IMR-90 (cell line): Measurements from ENCODE around the gene NEFH. TPM values are rescaled to one million over a fixed set of nuclear protein-coding genes. Genes with fewer than 3 reads are reported as not detected.

Source experiments
- ATAC-seq: fragments of 200-7000 bp; cut with Tn5 transposase; 2 replicates; pipeline ENCODE4 v1.9.1; 2020; ENCODE audit warnings: low read depth, mild to moderate bottlenecking, moderate library complexity
- BruUV-seq: library from RNA; stranded (reverse); fragments of 400-500 nt; replicated peaks from 2 replicates; lab custom pipeline; 2021; lab: Mats Ljungman, UMichigan
- CTCF ChIA-PET: fragments of 300-600 bp; formaldehyde crosslinking; extraction: SDS; loops from one replicate; lab custom pipeline; 2021; ENCODE audit warnings: antibody characterized with exemption; lab: Yijun Ruan, JAX
- POLR2A ChIA-PET: fragments of 300-600 bp; sonication (Branson Sonifier 250); formaldehyde crosslinking; loops from one replicate; lab custom pipeline; 2022; ENCODE audit warnings: antibody characterized with exemption; ENCODE audit not compliant: unreplicated experiment; lab: Charles Lee
- DNase-seq: peaks from one replicate; pipeline ENCODE4 v3.0.0; 2013
- H2AFZ ChIP-seq: replicated peaks from 2 replicates; pipeline ENCODE3; 2013; ENCODE audit warnings: low read length, mild to moderate bottlenecking; ENCODE audit not compliant: poor library complexity
- H2AK5ac ChIP-seq: 2 replicates; pipeline ENCODE4 v1.6.1; 2013; ENCODE audit warnings: low read depth, low read length, inconsistent platforms
- H2AK9ac ChIP-seq: replicated peaks from 2 replicates; pipeline ENCODE3; 2013; ENCODE audit warnings: mild to moderate bottlenecking, low read depth, low read length, moderate library complexity; ENCODE audit not compliant: poor library complexity
- H2BK120ac ChIP-seq: 2 replicates; pipeline ENCODE4 v1.6.1; 2013; ENCODE audit warnings: low read depth, low read length, inconsistent platforms
- H2BK15ac ChIP-seq: 3 replicates; pipeline ENCODE4 v1.6.1; 2013; ENCODE audit warnings: low read depth, low read length, inconsistent platforms
- H2BK20ac ChIP-seq: 2 replicates; pipeline ENCODE4 v1.6.1; 2013; ENCODE audit warnings: low read depth, mild to moderate bottlenecking, inconsistent platforms, low read length, moderate library complexity
- H2BK5ac ChIP-seq: 2 replicates; pipeline ENCODE4 v1.6.1; 2013; ENCODE audit warnings: mild to moderate bottlenecking, low read depth, low read length, inconsistent platforms; ENCODE audit not compliant: poor library complexity, severe bottlenecking
- H3K14ac ChIP-seq: replicated peaks from 2 replicates; pipeline ENCODE4 v1.6.1; 2013; ENCODE audit warnings: low read depth, low read length, inconsistent platforms
- H3K18ac ChIP-seq: 2 replicates; pipeline ENCODE4 v1.6.1; 2013; ENCODE audit warnings: low read depth, low read length, control low read depth
- H3K23ac ChIP-seq: 2 replicates; pipeline ENCODE4 v1.6.1; 2013; ENCODE audit warnings: low read depth, low read length, inconsistent platforms
- H3K27ac ChIP-seq: 2 replicates; pipeline ENCODE4 v1.5.1; 2013; ENCODE audit warnings: mild to moderate bottlenecking, control low read depth, low read length; ENCODE audit not compliant: insufficient read depth
- H3K27me3 ChIP-seq: 2 replicates; pipeline ENCODE4 v1.6.1; 2013; ENCODE audit warnings: low read length; ENCODE audit not compliant: control insufficient read depth, insufficient read depth
- H3K36me3 ChIP-seq: 2 replicates; pipeline ENCODE4 v1.6.1; 2013; ENCODE audit warnings: low read length, mixed read lengths; ENCODE audit not compliant: control insufficient read depth, insufficient read depth
- H3K4ac ChIP-seq: 2 replicates; pipeline ENCODE4 v1.6.1; 2013; ENCODE audit warnings: low read depth, low read length, inconsistent platforms
- H3K4me1 ChIP-seq: 2 replicates; pipeline ENCODE4 v1.6.1; 2013; ENCODE audit warnings: low read length, mixed read lengths; ENCODE audit not compliant: control insufficient read depth, insufficient read depth
- H3K4me2 ChIP-seq: 2 replicates; pipeline ENCODE4 v1.6.1; 2013; ENCODE audit warnings: low read depth, mild to moderate bottlenecking, control low read depth, low read length, moderate library complexity
- H3K4me3 ChIP-seq: 2 replicates; pipeline ENCODE4 v1.5.1; 2013; ENCODE audit warnings: low read depth, mild to moderate bottlenecking, control low read depth, low read length, moderate library complexity; ENCODE audit not compliant: insufficient read depth
- H3K56ac ChIP-seq: 2 replicates; pipeline ENCODE4 v1.6.1; 2013; ENCODE audit warnings: low read length, inconsistent platforms; ENCODE audit not compliant: insufficient read depth; ENCODE audit errors: extremely low read depth
- H3K79me1 ChIP-seq, 2 experiments: 2 replicates each; pipeline ENCODE4 v1.6.1; 2013; ENCODE audit warnings: low read length in 2 of 2, inconsistent platforms in 1 of 2, low read depth in 1 of 2
- H3K9ac ChIP-seq: 2 replicates; pipeline ENCODE4 v1.6.1; 2013; ENCODE audit warnings: low read depth, low read length, control low read depth
- H3K9me1 ChIP-seq: 2 replicates; pipeline ENCODE4 v1.6.1; 2013; ENCODE audit warnings: low read length, inconsistent platforms; ENCODE audit not compliant: insufficient read depth
- H3K9me3 ChIP-seq: 2 replicates; pipeline ENCODE4 v1.6.1; 2013; ENCODE audit warnings: low read length; ENCODE audit not compliant: control insufficient read depth, insufficient read depth
- H4K20me1 ChIP-seq: 2 replicates; pipeline ENCODE4 v1.6.1; 2013; ENCODE audit warnings: low read length, inconsistent platforms; ENCODE audit not compliant: insufficient read depth
- H4K5ac ChIP-seq: 2 replicates; pipeline ENCODE4 v1.6.1; 2013; ENCODE audit warnings: mild to moderate bottlenecking, low read depth, low read length, control low read depth
- H4K8ac ChIP-seq, 2 experiments: 2 replicates each; pipeline ENCODE4 v1.6.1; 2013; ENCODE audit warnings: low read depth in 2 of 2, low read length in 2 of 2, control low read depth in 1 of 2, inconsistent platforms in 1 of 2
- H4K91ac ChIP-seq: 2 replicates; pipeline ENCODE4 v1.6.1; 2013; ENCODE audit warnings: low read depth, low read length, inconsistent platforms; ENCODE audit not compliant: insufficient read depth
- BHLHE40 ChIP-seq: fragments of 150-350 bp; IDR thresholded peaks from 2 replicates; pipeline ENCODE4 v1.6.1; 2016; ENCODE audit warnings: mild to moderate bottlenecking, low read depth, low read length
- CEBPB ChIP-seq: IDR thresholded peaks from 2 replicates; pipeline ENCODE4 v1.6.1; 2012; ENCODE audit warnings: low read depth, low read length, improper control_type of control experiment
- CHD1 ChIP-seq: IDR thresholded peaks from 2 replicates; pipeline ENCODE4 v1.6.1; 2012; ENCODE audit warnings: low read depth, low read length, improper control_type of control experiment
- FOS ChIP-seq: fragments of 150-350 bp; IDR thresholded peaks from 2 replicates; pipeline ENCODE4 v1.6.1; 2016; ENCODE audit warnings: low read depth, low read length
- MAZ ChIP-seq: IDR thresholded peaks from 2 replicates; pipeline ENCODE4 v1.6.1; 2012; ENCODE audit warnings: low read depth, mild to moderate bottlenecking, low read length, improper control_type of control experiment, moderate library complexity, borderline replicate concordance
- NFE2L2 ChIP-seq: fragments of 150-350 bp; IDR thresholded peaks from 2 replicates; pipeline ENCODE4 v1.6.1; 2016; ENCODE audit warnings: low read depth, mild to moderate bottlenecking, low read length
- POLR2A ChIP-seq: IDR thresholded peaks from 2 replicates; pipeline ENCODE4 v1.6.1; 2012; ENCODE audit warnings: mild to moderate bottlenecking, low read depth, low read length
- RAD21 ChIP-seq: IDR thresholded peaks from 2 replicates; pipeline ENCODE4 v1.6.1; 2012; ENCODE audit warnings: low read length, improper control_type of control experiment
- RCOR1 ChIP-seq: IDR thresholded peaks from 2 replicates; pipeline ENCODE4 v1.6.1; 2012; ENCODE audit warnings: mild to moderate bottlenecking, low read length, improper control_type of control experiment; ENCODE audit not compliant: insufficient replicate concordance
- WGBS, 2 experiments: methylation state at CpG; one replicate each; pipeline versions ENCODE4 v1.1.5 to v1.1.7; 2013; ENCODE audit warnings: missing lambda C conversion rate in 2 of 2; ENCODE audit not compliant: insufficient read length in 1 of 2; ENCODE audit errors: extremely low coverage in 2 of 2; 5-methylcytosine and 5-hydroxymethylcytosine counted together
- dilution Hi-C: fragments of 300-500 bp; cut with HindIII; formaldehyde crosslinking; loops from one replicate; pipeline ENCODE4 v1.14.3; 2018; ENCODE audit warnings: low sequenced_read_pairs; ENCODE audit not compliant: unreplicated experiment
- in situ Hi-C: fragments of 300-500 bp; cut with MboI; formaldehyde crosslinking; loops from 3 replicates; pipeline ENCODE4 v1.14.3; 2019; ENCODE audit warnings: low sequenced_read_pairs, inconsistent platforms, mixed read lengths
- intact Hi-C: fragments of 100-400 bp; cut with micrococcal nuclease; formaldehyde crosslinking; loops from 2 replicates; pipeline ENCODE4 v1.10.0; 2022
- polyA plus RNA-seq, 3 experiments: library from polyadenylated mRNA; depleted of rRNA; stranded (reverse); fragments of >200 nt; gene quantifications; 2 replicates each; pipeline ENCODE4 v1.2.3, GENCODE V29; 2012; ENCODE audit warnings: low replicate concordance in 1 of 3
- total RNA-seq: library from RNA; depleted of rRNA; stranded (reverse); fragments of >200 nt; gene quantifications from 2 replicates; pipeline ENCODE4 v1.2.3, GENCODE V29; 2012
- TF ChIP-seq, protein P1 (sequence below): fragments of 150-350 bp; IDR thresholded peaks from 2 replicates; pipeline ENCODE4 v1.6.1; 2016; ENCODE audit warnings: low read depth, mild to moderate bottlenecking, low read length, moderate library complexity, borderline replicate concordance
- TF ChIP-seq, protein P2 (sequence below): fragments of 150-350 bp; IDR thresholded peaks from 2 replicates; pipeline ENCODE4 v1.6.1; 2017; ENCODE audit warnings: mild to moderate bottlenecking, antibody characterized with exemption, low read length, low read depth

The NEFH gene
- total and polyA plus RNA-seq, 2 of the 4 experiments (the other 2 are of a cell fraction), result 1.3 to 2.9 TPM

DNA sequence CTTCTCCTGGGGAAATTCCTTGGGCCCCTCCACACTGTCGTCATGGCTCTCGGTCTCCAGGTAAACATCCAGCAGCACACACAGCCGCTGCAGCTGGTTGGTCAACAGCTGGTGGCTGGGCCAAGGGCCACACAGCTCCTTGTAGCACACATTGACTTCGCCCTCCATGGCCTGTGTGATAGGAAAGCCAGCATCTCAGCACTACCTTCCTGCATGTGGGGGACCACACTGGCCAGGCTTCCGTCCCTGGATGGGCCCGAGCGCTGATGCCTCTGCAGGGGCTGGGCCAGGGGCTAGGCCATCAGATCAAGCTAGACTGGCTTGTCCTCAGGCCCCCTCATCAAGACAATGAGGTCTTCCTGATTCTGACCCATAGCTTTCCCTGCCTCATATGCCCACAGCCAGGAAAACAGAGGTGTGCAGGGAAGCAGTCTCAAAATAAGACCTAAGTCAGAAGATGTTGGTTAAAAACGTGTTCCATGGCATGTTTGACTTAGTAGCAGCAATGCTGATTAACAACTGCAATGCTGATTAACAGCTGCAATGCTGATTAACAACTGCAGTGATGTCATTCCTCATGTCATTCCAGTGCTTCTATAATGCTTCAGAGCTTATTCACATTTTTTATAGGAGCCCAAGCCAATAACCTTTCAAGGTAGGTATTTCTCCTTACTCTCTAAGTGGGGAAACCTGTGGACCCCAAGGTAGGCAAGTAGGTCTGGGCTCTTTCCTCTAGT is 31.3 kb downstream of the NEFH start:
- Histone ChIP-seq H3K4ac (no peak overlapping the region), H3K4me3 (no peak overlapping the region), H3K27ac (no peak overlapping the region), H3K18ac (no peak overlapping the region), H3K9me3 (no peaks in the 10 kb centered on the region), H3K9ac (no peak overlapping the region), H3K79me1 (no peaks in the 10 kb centered on the region; a peak in 1 of 4 replicates), H2AFZ (no peak overlapping the region), H2AK9ac (no peak overlapping the region), H4K5ac (no peak overlapping the region), H3K4me1 (no peaks in the 10 kb centered on the region), H4K91ac (no peak overlapping the region), H3K56ac (no peak overlapping the region), H3K23ac (no peak overlapping the region), H2AK5ac (no peak overlapping the region), H3K27me3 (no peaks in the 10 kb centered on the region), H3K14ac (no peak overlapping the region), H3K36me3 (peaks cover 61% of the 10 kb centered on the region), H2BK15ac (no peak overlapping the region), H4K8ac (no peak overlapping the region), H2BK5ac (no peak overlapping the region), H2BK120ac (no peak overlapping the region), H3K9me1 (no peaks in the 10 kb centered on the region; the same call in 1 of the 2 replicates), H2BK20ac (no peak overlapping the region), H4K20me1 (no peaks in the 10 kb centered on the region), H3K4me2 (no peak overlapping the region)
- in situ Hi-C loops, result no loop called here
- no peak for ATAC-seq
- intact Hi-C loops, result no loop called here
- dilution Hi-C loops, result no loop called here
- 90% methylated on average over 7 of the region's 8 CpGs; no CpG with 5 or more reads in 1 of the 2 experiments for WGBS, 2 experiments
- ChIA-PET CTCF (no interaction called here), POLR2A (interaction anchor here (0.6 kb wide), 1 partner anchor 14 kb away, joined by 6 read pairs; no protein-coding TSS in a partner anchor)
- no peak for DNase-seq
- no TSS peak for BruUV-seq
- no peak for TF ChIP-seq RCOR1
- TF ChIP-seq CHD1, result no peak
- TF ChIP-seq CEBPB, result no peak
- no peak for TF ChIP-seq BHLHE40
- no peak for TF ChIP-seq FOS
- TF ChIP-seq NFE2L2, result no peak
- no peak for TF ChIP-seq RAD21
- TF ChIP-seq, protein P1, sequence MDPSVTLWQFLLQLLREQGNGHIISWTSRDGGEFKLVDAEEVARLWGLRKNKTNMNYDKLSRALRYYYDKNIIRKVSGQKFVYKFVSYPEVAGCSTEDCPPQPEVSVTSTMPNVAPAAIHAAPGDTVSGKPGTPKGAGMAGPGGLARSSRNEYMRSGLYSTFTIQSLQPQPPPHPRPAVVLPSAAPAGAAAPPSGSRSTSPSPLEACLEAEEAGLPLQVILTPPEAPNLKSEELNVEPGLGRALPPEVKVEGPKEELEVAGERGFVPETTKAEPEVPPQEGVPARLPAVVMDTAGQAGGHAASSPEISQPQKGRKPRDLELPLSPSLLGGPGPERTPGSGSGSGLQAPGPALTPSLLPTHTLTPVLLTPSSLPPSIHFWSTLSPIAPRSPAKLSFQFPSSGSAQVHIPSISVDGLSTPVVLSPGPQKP, result no peak
- no peak for TF ChIP-seq MAZ
- TF ChIP-seq, protein P2, sequence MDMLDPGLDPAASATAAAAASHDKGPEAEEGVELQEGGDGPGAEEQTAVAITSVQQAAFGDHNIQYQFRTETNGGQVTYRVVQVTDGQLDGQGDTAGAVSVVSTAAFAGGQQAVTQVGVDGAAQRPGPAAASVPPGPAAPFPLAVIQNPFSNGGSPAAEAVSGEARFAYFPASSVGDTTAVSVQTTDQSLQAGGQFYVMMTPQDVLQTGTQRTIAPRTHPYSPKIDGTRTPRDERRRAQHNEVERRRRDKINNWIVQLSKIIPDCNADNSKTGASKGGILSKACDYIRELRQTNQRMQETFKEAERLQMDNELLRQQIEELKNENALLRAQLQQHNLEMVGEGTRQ, result no peak
- no peak for TF ChIP-seq POLR2A
